K562 (cell line): ENCODE measurements around the gene EML2. TPM values are rescaled to one million over a fixed set of nuclear protein-coding genes. Genes with fewer than 3 reads are reported as not detected.
A peak's percentile ranks its signal among the peaks of the same experiment; 100 is the strongest.

Experiments used
- AFF1 ChIP-seq, 2 experiments: fragments of 450-650 bp; IDR thresholded peaks; 2 replicates each; pipeline ENCODE4 v1.6.1; 2018; ENCODE audit warnings: mild to moderate bottlenecking in 2 of 2, low read depth in 1 of 2; ENCODE audit not compliant: partially characterized antibody in 2 of 2
- ELK3 ChIP-seq: fragments of 450-650 bp; formaldehyde crosslinking; IDR thresholded peaks from 2 replicates; pipeline ENCODE4 v1.4.0; 2020; ENCODE audit warnings: mild to moderate bottlenecking
- FOXJ2 ChIP-seq: fragments of 200-800 bp; sonication (Bioruptor generic); IDR thresholded peaks from 2 replicates; pipeline ENCODE4 v1.6.1; 2016; ENCODE audit warnings: missing genetic modification characterization, missing compliant biosample characterization
- RREB1 ChIP-seq: fragments of 250-450 bp; sonication (Bioruptor Pico); IDR thresholded peaks from 2 replicates; pipeline ENCODE4 v1.4.0; 2020
- SIN3B ChIP-seq: fragments of 450-650 bp; IDR thresholded peaks from 2 replicates; pipeline ENCODE4 v1.6.1; 2017; ENCODE audit warnings: low read depth, mild to moderate bottlenecking, moderate library complexity
- TAF9B ChIP-seq: fragments of 450-650 bp; IDR thresholded peaks from 2 replicates; pipeline ENCODE4 v1.6.1; 2018; ENCODE audit warnings: mild to moderate bottlenecking; ENCODE audit not compliant: partially characterized antibody
- ZNF407 ChIP-seq: fragments of 450-650 bp; IDR thresholded peaks from 2 replicates; pipeline ENCODE4 v1.6.1; 2016; ENCODE audit warnings: low read depth
- ZNF57 ChIP-seq: fragments of 450-650 bp; formaldehyde crosslinking; IDR thresholded peaks from 2 replicates; pipeline ENCODE4 v1.4.0; 2020; ENCODE audit warnings: mild to moderate bottlenecking, moderate library complexity
- polyA plus RNA-seq, 8 experiments: library from polyadenylated mRNA; depleted of rRNA in 4 of 8; stranded (reverse) in 5 of 8; unstranded in 3 of 8; fragments of >200 nt; fragmentation: Nextera tagmentation in 2 of 8; fragmentation: Illumina TruSeq in 1 of 8; extraction: Ambion mirVana in 2 of 8; extraction: Trizol in 1 of 8; gene quantifications; 2 replicates each; pipeline versions ENCODE4 v1.2.1 to v1.2.3, GENCODE V29; 2011 to 2014; ENCODE audit warnings: inconsistent platforms in 1 of 8, missing spikeins in 1 of 8
- total RNA-seq, 7 experiments: library from RNA; depleted of rRNA in 6 of 7; stranded (reverse); fragments of >200 nt in 6 of 7; fragmentation: Illumina TruSeq in 2 of 7; extraction: Trizol in 2 of 7; gene quantifications; 2 replicates each; pipeline versions ENCODE4 v1.2.1 to v1.2.3, GENCODE V29; 2011 to 2021; ENCODE audit warnings: low replicate concordance in 1 of 7

The EML2 gene
- total and polyA plus RNA-seq, 9 of the 15 experiments (the other 6 are each of a cell fraction or from before 2014, with no cell fraction given), result 2.6 to 69.6 (median 24.8) TPM

GRCh38 chr19:45668342-45668871 lies 29.2 kb upstream of the EML2 start (continued):
- TF ChIP-seq RREB1 (CRISPR knock-in tag) (no peak), ELK3 (CRISPR knock-in tag) (no peak), FOXJ2 (no peak), AFF1 (IDR thresholded peaks at IDR 0.05; ENCODE audit: low read depth in 1 of 2, partially characterized antibody in 2 of 2) (peak; percentile 13 to 52), ZNF407 (peak; percentile 54; the same call in 1 of the 2 replicates), ZNF57 (CRISPR knock-in tag) (no peak), SIN3B (no peak), TAF9B (no peak)
